Psoas muscle (tissue), 8 donors: ENCODE results near the gene MPLKIP. TPM values are rescaled to one million over a fixed set of nuclear protein-coding genes. Genes with fewer than 3 reads are reported as not detected.

Experiments
- ATAC-seq, 4 donors: fragments of 200-7000 bp; cut with Tn5 transposase; one replicate each; pipeline ENCODE4 v1.9.1; 2020; ENCODE audit warnings: moderate library complexity in 3 of 4, mild to moderate bottlenecking in 2 of 4
- DNase-seq, 2 donors: peaks; one replicate each; pipeline ENCODE4 v3.0.0-alpha.2; 2020
- H3K27ac ChIP-seq: fragments of 200-600 bp; one replicate; pipeline ENCODE4 v1.8.0; 2022
- H3K27me3 ChIP-seq, 3 donors: fragments of 200-600 bp in 1 of 3; one replicate each; pipeline versions ENCODE4 v1.6.1 to v1.8.0; 2013 to 2022; ENCODE audit warnings: low read length in 2 of 3, mild to moderate bottlenecking in 2 of 3, moderate library complexity in 1 of 3; ENCODE audit not compliant: insufficient read depth in 3 of 3
- H3K36me3 ChIP-seq, 2 donors: fragments of 200-600 bp in 1 of 2; one replicate each; pipeline versions ENCODE4 v1.6.1 to v1.8.0; 2013 to 2022; ENCODE audit warnings: low read depth in 1 of 2, mild to moderate bottlenecking in 1 of 2, moderate library complexity in 1 of 2; ENCODE audit not compliant: insufficient read depth in 1 of 2
- H3K4me1 ChIP-seq: fragments of 200-600 bp; one replicate; pipeline ENCODE4 v1.8.0; 2022
- H3K4me3 ChIP-seq: fragments of 200-600 bp; one replicate; pipeline ENCODE4 v1.8.0; 2022; ENCODE audit warnings: mild to moderate bottlenecking
- H3K9me3 ChIP-seq: fragments of 200-600 bp; one replicate; pipeline ENCODE4 v1.8.0; 2022
- WGBS, 3 donors: extraction: QIAGEN DNeasy Blood & Tissue Kit; methylation state at CpG; one replicate each; pipeline versions ENCODE4 v1.1.6 to v1.1.7; 2013; 5-methylcytosine and 5-hydroxymethylcytosine counted together
- intact Hi-C, 2 donors: fragments of 100-400 bp; cut with DNase I; formaldehyde crosslinking; loops; one replicate each; pipeline versions ENCODE4 v1.11.0 to v1.14.2; 2022
- polyA plus RNA-seq, 3 donors: library from polyadenylated mRNA; stranded (reverse); fragments of 200-250 nt; gene quantifications; one replicate each; pipeline ENCODE4 v1.2.3, GENCODE V29; 2013
- total RNA-seq, 4 donors: library from RNA; stranded (reverse); fragmentation: NEBNext Ultra II Directional in 2 of 4; extraction: Animal tissue kit (Norgen Biotek cat#: 25700) in 2 of 4; gene quantifications; one replicate each; pipeline versions ENCODE4 v1.2.1 to v1.2.4, GENCODE V29; 2021 to 2023
- TF ChIP-seq, protein P1 (sequence below): fragments of 200-600 bp; IDR thresholded peaks from one replicate; pipeline ENCODE4 v1.8.0; 2022; ENCODE audit warnings: antibody characterized with exemption
- donor health status: healthy with polysubstance abuse.
- donor health status: DM: no; HTN: no; CAD: no; lungs with moderate emphysema.
- donor health status: Bipolar disorder and iron deficiency.
- donor health status: healthy.
- donor health status: DM: yes; HTN: yes; CAD: no.
- donor health status: DM: no; HTN: no; CAD: no.
- donor health status: DM: no; HTN: no; CAD: no.
- donor health status: DM: yes; HTN: yes; CAD: no.

The MPLKIP gene
- total and polyA plus RNA-seq, 7 donors, result 17.3 to 34.7 (median 19.0) TPM

DNA sequence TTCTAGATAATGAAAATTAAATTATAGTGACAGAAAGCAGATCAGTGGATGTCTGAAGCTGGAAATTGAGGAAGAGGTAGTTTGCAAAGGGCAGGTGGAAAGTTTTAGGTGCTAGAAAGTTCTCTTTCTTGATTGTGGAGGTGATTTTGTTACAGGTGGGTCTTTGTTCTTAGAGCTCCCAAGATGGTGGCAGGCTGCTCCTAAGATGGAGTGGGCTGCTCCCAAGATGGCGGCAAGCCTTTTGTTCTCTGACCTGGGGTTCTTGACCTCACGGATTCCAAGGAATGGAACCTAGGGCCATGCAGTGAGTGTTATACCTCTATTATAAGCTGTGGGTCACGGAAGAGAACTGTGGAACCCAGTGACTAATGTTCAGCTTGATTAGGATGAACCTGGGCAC is 32.9 kb upstream of the MPLKIP start:
- DNase-seq (no peak), ATAC-seq (no peak)
- no peaks in the 10 kb centered on the region for H3K36me3 ChIP-seq
- H3K9me3 ChIP-seq, result no peaks in the 10 kb centered on the region
- H3K27ac ChIP-seq, result no peak overlapping the region
- intact Hi-C loops, result no loop called here
- H3K4me1 ChIP-seq, result no peaks in the 10 kb centered on the region
- 95 to 98% (median 97%) methylated on average over 3 of the region's 3 CpGs for WGBS, 3 donors
- H3K27me3 ChIP-seq, result no peaks in the 10 kb centered on the region
- no peak overlapping the region for H3K4me3 ChIP-seq
- TF ChIP-seq, protein P1, sequence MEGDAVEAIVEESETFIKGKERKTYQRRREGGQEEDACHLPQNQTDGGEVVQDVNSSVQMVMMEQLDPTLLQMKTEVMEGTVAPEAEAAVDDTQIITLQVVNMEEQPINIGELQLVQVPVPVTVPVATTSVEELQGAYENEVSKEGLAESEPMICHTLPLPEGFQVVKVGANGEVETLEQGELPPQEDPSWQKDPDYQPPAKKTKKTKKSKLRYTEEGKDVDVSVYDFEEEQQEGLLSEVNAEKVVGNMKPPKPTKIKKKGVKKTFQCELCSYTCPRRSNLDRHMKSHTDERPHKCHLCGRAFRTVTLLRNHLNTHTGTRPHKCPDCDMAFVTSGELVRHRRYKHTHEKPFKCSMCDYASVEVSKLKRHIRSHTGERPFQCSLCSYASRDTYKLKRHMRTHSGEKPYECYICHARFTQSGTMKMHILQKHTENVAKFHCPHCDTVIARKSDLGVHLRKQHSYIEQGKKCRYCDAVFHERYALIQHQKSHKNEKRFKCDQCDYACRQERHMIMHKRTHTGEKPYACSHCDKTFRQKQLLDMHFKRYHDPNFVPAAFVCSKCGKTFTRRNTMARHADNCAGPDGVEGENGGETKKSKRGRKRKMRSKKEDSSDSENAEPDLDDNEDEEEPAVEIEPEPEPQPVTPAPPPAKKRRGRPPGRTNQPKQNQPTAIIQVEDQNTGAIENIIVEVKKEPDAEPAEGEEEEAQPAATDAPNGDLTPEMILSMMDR, result no peak

DNA sequence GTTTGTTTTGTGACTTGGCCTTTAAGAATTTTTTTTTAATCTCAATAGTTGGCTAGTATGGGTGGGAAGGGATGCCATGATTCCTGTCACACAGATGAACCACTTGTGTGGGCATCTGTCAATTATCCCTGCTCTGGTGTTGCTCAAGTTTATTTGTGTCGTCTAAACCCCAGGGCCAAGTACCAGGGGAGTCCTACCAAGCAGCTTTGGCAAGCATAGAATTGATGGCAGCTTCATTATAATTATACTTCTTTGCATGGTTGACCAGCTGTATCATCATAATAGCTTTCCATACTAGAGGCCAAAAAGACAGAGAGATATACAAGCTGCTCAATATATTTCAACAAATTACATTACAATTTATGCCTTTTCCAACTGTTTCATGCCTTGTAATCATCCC is 30.8 kb upstream of the MPLKIP start:
- Histone ChIP-seq H3K27me3 (no peaks in the 10 kb centered on the region), H3K4me1 (no peaks in the 10 kb centered on the region), H3K27ac (no peak overlapping the region), H3K9me3 (no peaks in the 10 kb centered on the region), H3K36me3 (no peaks in the 10 kb centered on the region), H3K4me3 (no peak overlapping the region)
- DNase-seq, result no peak
- TF ChIP-seq, protein P1, result no peak
- intact Hi-C loops, result no loop called here
- 25 to 39% (median 29%) methylated on average over 1 of the region's 1 CpG for WGBS, 3 donors
- no peak for ATAC-seq

DNA sequence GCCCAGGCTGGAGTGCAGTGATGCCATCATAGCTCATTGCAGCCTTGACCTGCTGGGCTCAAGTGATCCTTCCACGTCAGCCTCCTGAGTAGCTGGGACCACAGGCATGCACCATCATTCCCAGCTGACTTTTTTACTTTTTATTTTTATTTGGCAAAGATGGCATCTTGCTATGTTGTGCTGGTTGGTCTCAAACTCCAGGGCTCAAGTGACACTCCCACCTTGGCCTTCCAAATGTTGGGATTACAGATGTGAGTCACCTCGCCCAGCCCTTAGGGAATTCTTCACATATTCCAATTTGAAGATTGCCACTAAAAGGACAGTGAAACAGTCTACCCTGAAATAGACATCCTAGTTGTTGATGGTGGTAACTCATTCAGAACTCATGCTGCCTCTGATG is 28.1 kb upstream of the MPLKIP start:
- 90 to 93% (median 91%) methylated on average over 2 of the region's 2 CpGs for WGBS, 3 donors

DNA sequence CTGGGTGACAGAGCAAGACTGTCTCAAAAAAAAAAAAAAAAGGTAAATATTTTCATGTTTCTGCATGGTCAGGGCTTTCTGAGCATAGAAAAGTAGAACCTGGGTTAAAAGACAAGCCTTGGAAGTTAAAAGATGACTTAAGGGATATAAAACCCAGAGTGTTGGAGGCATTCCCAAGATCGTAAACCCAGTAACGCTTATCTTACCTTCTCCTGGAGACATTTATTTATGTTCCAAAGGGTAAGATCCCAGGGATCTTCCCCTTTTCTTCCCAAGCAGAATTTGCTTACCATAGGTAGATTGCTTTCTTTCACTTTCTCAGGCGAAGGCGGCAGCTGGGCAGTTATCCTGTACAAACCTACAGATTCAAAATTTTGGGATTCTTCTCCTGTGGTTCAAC is 22.6 kb upstream of the MPLKIP start:
- WGBS, 3 donors, result 82 to 90% (median 88%) methylated on average over 4 of the region's 4 CpGs
- intact Hi-C loops, result no loop called here
- H3K4me3 ChIP-seq, result no peak overlapping the region
- ATAC-seq (no peak), DNase-seq (no peak)
- H3K36me3 ChIP-seq, result no peaks in the 10 kb centered on the region
- TF ChIP-seq, protein P1, result no peak
- no peak overlapping the region for H3K27ac ChIP-seq
- H3K4me1 ChIP-seq, result no peaks in the 10 kb centered on the region
- no peaks in the 10 kb centered on the region for H3K27me3 ChIP-seq
- no peaks in the 10 kb centered on the region for H3K9me3 ChIP-seq

More for the DNA sequence above, 28.1 kb upstream of the MPLKIP start:
- TF ChIP-seq, protein P1, result no peak
- H3K27me3 ChIP-seq, result no peaks in the 10 kb centered on the region
- no peak for DNase-seq
- ATAC-seq, result no peak
- no peak overlapping the region for H3K4me3 ChIP-seq
- intact Hi-C loops, result no loop called here
- no peaks in the 10 kb centered on the region for H3K4me1 ChIP-seq
- no peaks in the 10 kb centered on the region for H3K9me3 ChIP-seq
- H3K27ac ChIP-seq, result no peak overlapping the region
- no peaks in the 10 kb centered on the region for H3K36me3 ChIP-seq

DNA sequence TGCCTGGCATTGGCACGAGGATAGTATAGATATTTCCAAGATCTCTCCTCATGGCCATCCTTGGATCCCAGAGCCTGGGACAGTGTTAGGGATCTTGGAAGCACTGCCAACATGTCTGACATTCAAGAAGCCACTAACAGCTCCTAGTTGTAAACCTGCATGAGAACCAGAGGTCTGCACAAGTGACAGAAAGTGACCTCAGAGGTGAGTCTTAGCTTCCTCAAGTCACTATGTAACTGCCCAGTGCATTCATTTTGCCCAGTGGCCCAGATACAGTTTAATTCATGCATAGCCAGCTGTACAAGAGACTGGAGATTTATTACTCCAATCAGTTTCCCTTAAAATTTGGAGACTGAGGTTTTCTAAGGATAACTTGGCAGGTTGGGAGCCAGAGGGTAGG is 17.1 kb upstream of the MPLKIP start:
- intact Hi-C loops, result no loop called here
- Histone ChIP-seq H3K9me3 (no peaks in the 10 kb centered on the region), H3K27ac (no peak overlapping the region), H3K36me3 (no peaks in the 10 kb centered on the region), H3K4me3 (no peak overlapping the region), H3K4me1 (no peaks in the 10 kb centered on the region), H3K27me3 (no peaks in the 10 kb centered on the region)
- WGBS, 3 donors, result 68 to 81% (median 80%) methylated on average over 1 of the region's 1 CpG
- no peak for DNase-seq
- TF ChIP-seq, protein P1, result no peak
- no peak for ATAC-seq
